GM10266 (cell line): ENCODE data around the gene GNAS.

Experiments used
- DNase-seq: peaks from one replicate; pipeline ENCODE4 v3.0.0; 2012; ENCODE audit errors: extremely low spot score
- TF ChIP-seq, protein P1 (sequence below): IDR thresholded peaks from 2 replicates; pipeline ENCODE4 v1.5.1; 2012; ENCODE audit warnings: mild to moderate bottlenecking, low read depth; ENCODE audit not compliant: control insufficient read depth, insufficient read depth; ENCODE audit errors: missing control alignments

GNAS gene

DNA sequence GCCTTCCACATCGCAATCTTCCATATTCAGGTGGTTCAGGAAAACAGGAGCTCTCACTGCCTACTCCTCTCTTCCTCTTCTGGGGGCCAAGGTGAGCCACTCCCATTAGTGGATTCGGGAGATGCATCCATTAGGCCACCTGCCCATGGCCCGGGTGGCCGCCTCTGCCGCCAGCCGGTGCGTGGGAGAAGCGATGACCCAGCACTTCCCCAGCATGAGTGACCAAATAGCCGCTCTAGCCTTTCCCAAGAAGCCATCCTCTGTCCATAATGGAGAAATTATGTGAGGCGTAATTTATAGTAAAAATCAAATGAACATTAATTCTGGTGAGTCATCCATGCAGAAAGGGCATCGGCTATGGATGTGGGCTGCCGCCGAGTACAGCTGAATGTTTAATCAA lies 41.2 kb upstream of the GNAS start:
- DNase-seq, result no peak
- TF ChIP-seq, protein P1, sequence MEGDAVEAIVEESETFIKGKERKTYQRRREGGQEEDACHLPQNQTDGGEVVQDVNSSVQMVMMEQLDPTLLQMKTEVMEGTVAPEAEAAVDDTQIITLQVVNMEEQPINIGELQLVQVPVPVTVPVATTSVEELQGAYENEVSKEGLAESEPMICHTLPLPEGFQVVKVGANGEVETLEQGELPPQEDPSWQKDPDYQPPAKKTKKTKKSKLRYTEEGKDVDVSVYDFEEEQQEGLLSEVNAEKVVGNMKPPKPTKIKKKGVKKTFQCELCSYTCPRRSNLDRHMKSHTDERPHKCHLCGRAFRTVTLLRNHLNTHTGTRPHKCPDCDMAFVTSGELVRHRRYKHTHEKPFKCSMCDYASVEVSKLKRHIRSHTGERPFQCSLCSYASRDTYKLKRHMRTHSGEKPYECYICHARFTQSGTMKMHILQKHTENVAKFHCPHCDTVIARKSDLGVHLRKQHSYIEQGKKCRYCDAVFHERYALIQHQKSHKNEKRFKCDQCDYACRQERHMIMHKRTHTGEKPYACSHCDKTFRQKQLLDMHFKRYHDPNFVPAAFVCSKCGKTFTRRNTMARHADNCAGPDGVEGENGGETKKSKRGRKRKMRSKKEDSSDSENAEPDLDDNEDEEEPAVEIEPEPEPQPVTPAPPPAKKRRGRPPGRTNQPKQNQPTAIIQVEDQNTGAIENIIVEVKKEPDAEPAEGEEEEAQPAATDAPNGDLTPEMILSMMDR, result no peak

DNA sequence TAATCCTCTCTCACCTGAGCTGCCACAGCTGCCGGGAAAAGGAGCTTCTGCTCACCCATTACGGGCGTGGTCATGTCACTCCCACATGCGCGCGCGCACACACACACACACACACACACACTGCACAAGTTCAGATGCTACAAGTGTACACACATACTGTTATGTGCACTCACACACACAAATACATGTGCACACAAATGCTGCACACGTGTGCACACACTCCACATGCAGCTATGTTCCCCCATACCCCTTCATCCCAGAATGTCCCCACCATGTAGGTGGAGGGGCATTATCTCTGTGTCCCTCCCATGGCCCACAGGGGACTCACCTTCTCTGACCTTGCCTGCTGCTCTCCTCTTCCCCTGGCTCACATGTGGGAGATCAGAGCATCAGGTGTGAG lies 39.1 kb upstream of the GNAS start:
- TF ChIP-seq, protein P1, result no peak
- no peak for DNase-seq

DNA sequence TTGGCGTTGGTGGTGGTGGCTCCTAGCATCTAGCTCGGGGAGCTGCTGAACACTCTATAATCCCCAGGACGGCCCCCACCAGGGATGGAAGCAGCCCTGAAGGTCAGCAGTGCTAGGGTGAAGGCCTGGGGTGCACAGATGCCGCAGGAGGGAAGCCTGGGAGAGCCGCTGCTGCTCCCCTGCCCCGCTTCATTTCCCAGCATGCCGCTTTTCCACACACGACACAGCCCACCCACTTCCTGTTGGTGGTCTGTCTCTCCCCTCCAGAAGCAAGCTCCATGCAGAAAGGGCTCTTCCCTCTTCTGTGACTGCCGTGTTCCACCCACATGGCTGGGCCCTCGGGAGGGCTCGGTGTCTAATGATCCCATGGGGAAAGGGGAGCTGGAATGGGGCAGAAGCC lies 37.1 kb upstream of the GNAS start:
- no peak for DNase-seq
- TF ChIP-seq, protein P1, result no peak

DNA sequence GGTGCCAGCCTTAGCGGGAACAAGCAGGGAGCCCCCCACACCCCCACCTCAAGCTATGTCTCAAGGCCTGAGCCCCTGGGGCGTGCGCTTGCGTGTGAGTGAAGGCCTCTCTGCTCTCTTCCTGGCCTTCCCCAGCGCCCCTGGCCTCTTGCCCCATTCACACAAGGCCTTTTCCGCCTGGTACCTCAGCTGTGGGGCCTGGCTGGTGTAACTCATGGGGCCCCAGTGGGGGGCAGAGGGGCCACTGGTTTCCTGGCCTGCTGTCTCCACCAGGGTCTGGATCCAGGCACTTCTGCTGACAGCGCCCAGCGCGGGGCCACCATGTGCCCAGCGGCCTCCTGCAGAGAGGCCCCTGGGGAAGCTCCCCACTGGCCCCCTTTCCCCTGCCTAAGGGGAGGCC lies 36.5 kb upstream of the GNAS start:
- no peak for DNase-seq
- TF ChIP-seq, protein P1, result no peak

DNA sequence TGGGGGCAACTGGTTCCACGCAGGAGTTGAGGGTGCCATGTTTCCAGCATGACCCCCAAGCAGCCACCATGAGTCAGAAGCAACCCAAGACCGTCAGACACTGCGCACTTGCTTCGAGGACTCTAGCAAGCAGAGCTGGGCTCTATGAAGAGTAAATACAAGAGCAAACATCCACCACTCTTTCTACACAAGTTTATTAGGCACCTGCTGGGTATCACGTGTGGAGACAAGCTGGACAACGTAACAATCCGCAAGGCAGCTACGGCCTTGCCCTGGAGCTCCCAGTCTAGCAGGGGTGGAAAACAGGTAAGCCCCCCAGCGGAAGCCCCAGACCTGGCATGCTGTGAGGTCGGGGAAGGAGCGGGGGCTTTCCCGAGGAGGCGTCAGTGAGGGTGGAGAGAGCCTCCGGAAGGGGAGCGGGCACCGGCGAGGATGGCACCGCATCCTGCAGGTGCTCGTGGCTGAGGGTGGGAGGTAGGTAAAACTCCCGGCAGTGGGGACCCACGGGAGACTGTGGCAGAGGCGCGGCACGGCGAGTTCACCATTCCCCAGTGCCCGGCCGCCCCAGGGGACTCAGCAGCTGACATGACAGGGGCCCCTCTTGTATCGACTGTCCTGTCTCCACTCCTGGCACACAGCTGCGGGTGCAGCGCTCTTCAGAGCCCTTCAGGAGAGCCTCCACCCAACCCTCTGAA lies 35.4 kb upstream of the GNAS start:
- TF ChIP-seq, protein P1, result no peak
- DNase-seq, result no peak

DNA sequence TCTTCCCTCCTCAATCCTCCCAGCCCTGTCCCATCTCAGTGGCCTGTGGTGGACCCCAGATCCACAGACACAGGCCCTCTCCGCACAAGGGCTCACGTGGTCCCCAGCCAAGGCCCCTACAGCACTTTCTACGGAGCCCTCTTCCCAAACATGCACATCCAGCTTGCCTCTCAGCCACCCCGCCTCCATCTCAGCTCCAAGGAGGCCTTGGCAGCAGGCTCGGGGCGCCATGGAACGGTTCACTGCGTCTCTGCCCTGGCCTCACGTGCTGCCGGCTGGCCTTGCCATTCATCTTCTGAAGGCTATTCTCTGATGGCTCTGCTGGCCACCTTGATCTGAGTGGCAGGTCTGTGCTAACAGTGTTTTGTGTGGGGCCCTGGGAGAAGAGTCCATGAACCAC lies 34.8 kb upstream of the GNAS start:
- TF ChIP-seq, protein P1, result no peak
- no peak for DNase-seq

DNA sequence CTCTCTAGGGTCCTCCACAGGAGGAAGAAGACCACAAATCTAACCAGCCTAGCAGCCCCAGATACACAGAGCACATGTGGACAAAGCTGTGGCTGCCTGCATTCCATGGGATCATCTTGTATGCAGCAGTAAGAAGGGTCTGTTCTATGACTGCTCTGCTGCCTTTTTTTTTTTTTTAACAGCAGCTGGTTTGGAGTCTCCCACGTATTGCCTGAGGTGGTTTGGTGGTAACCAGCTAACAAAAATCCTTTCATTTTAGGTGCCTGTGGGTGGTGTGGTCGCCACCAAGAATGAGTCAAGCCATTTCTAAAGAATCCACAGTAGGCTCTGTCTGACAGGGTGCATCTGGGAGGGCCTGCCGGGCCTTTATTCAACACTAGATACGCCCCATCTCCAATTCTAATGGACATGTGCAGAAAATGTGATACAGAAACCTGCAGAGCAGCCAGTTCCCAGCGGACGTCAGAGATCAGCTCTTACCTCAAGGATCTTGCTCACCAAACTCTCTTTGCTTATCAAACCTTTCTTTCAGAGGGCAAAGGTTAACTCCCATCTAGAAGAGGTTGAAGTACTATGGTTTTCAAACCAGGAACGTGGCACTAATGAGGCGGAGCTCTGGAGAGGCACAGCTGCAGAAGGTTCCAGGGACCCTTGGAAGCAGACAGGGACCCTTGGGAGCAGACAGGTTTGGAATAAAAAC lies 33.8 kb upstream of the GNAS start:
- DNase-seq, result no peak
- TF ChIP-seq, protein P1, result no peak
